Ectodermal cell (in vitro differentiated cells): ENCODE measurements around the gene CBX1.
"Not testable (repeated sequence)": the region's sequence is repeated elsewhere in the genome, so short reads cannot be mapped to it uniquely, and the experiment has no call there.

ENCODE experiments used
- H3K27ac ChIP-seq: 2 replicates; pipeline ENCODE4 v1.7.0; 2013; ENCODE audit warnings: mild to moderate bottlenecking, low read depth, low read length; ENCODE audit not compliant: insufficient read depth, poor library complexity, severe bottlenecking
- H3K27me3 ChIP-seq: 2 replicates; pipeline ENCODE4 v1.7.0; 2013; ENCODE audit warnings: mild to moderate bottlenecking, low read length; ENCODE audit not compliant: insufficient read depth, control insufficient read depth, poor library complexity, severe bottlenecking
- H3K36me3 ChIP-seq: one replicate; pipeline ENCODE4 v1.7.0; 2013; ENCODE audit warnings: low read length; ENCODE audit not compliant: control insufficient read depth, insufficient read depth
- H3K4me1 ChIP-seq: one replicate; pipeline ENCODE4 v1.7.0; 2013; ENCODE audit warnings: low read length; ENCODE audit not compliant: control insufficient read depth, insufficient read depth
- H3K4me3 ChIP-seq: 2 replicates; pipeline ENCODE4 v1.7.0; 2013; ENCODE audit warnings: low read depth, low read length, control low read depth; ENCODE audit not compliant: insufficient read depth
- H3K9me3 ChIP-seq: 2 replicates; pipeline ENCODE4 v1.7.0; 2013; ENCODE audit warnings: mild to moderate bottlenecking, low read length, moderate library complexity; ENCODE audit not compliant: control insufficient read depth
- WGBS, 2 experiments: methylation state at CpG; one replicate each; pipeline ENCODE4 v1.1.7; 2013; ENCODE audit warnings: missing lambda C conversion rate in 2 of 2; 5-methylcytosine and 5-hydroxymethylcytosine counted together

CBX1 gene

GRCh38 chr17:48046296-48046695, 55.0 kb downstream of the CBX1 start:
- peaks cover 25% of the 10 kb centered on the region for H3K4me1 ChIP-seq
- 96 to 97% methylated on average over 7 of the region's 7 CpGs for WGBS, 2 experiments
- no peaks in the 10 kb centered on the region for H3K27me3 ChIP-seq
- H3K27ac ChIP-seq = no peak overlapping the region
- H3K9me3 ChIP-seq = no peaks in the 10 kb centered on the region
- H3K4me3 ChIP-seq = no peak overlapping the region
- peaks cover 9% of the 10 kb centered on the region for H3K36me3 ChIP-seq

DNA sequence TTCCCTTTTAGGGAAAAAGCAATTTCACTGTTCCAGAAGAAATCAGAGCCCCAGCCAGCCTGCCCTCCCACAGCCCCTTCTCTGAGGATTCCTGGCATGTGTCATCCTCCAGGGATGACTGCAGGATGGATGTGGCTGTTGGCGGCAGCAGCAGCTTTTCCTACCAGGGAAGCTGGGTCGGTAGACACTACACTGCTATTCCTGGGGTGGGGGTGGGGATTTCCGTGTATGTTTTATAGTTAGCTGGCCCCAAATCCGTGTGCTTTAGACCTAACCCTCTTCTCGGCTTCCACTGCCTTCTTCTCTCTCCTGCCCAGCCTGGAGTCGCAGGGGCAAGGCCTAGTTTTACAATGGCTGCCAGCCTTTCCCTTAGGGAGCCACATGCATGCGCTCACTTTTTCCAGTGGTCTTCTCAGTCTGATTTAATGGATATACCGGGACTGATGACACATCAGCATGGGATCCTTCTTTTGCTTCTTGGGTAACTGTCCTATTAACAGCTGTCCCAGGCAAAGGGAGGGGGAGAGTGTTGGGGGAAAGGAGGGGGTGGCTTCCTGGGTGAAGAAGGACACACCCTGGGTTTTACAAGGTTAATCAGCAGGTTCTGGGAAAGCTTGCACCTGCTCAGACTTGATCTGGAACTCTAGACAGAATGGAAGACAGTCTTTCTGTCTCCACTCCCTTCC, 55.8 kb downstream of the CBX1 start:
- Histone ChIP-seq H3K27me3 (no peaks in the 10 kb centered on the region), H3K4me1 (peaks cover 17% of the 10 kb centered on the region), H3K27ac (no peak overlapping the region), H3K4me3 (no peak overlapping the region), H3K9me3 (no peaks in the 10 kb centered on the region), H3K36me3 (peaks cover under 1% of the 10 kb centered on the region)
- 73 to 74% methylated on average over 8 of the region's 8 CpGs for WGBS, 2 experiments

- Histone ChIP-seq H3K4me3 (no peak overlapping the region), H3K4me1 (peaks cover 11% of the 10 kb centered on the region), H3K9me3 (no peaks in the 10 kb centered on the region), H3K27me3 (no peaks in the 10 kb centered on the region), H3K36me3 (no peaks in the 10 kb centered on the region), H3K27ac (no peak overlapping the region)
- WGBS, 2 experiments = 88 to 96% methylated on average over 4 of the region's 4 CpGs
These were observed 56.4 kb downstream of the CBX1 start for GRCh38 chr17:48044851-48045250.

GRCh38 chr17:48043176-48043575, 58.1 kb downstream of the CBX1 start:
- Histone ChIP-seq H3K27ac (no peak overlapping the region), H3K9me3 (no peaks in the 10 kb centered on the region), H3K4me3 (no peak overlapping the region), H3K27me3 (peaks cover 13% of the 10 kb centered on the region), H3K4me1 (peaks cover 7% of the 10 kb centered on the region), H3K36me3 (no peaks in the 10 kb centered on the region)
- 92% methylated on average over 2 of the region's 2 CpGs for WGBS, 2 experiments

DNA sequence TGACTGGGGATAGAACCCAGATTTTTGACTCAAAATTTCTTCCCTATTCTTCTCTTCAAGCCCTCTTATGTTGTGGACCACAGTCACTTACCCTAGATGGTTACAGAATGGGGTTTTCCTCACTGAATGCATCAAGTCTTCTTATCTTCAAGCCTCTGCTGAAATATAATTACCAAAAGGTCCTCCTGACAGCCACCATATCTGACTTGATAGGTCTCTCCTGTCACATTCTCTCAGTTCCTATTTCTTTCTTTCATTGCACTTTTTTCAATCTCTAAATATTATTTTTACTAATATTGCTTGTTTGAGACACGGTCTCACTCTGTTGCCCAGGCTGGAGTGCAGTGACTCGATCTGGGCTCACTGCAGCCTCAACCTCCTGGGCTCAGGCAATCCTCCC, 62.6 kb downstream of the CBX1 start:
- H3K9me3 ChIP-seq = peaks cover 2% of the 10 kb centered on the region
- peaks cover 36% of the 10 kb centered on the region for H3K27me3 ChIP-seq
- H3K4me3 ChIP-seq = no peak overlapping the region
- WGBS, 2 experiments = 87 to 90% methylated on average over 2 of the region's 2 CpGs
- H3K27ac ChIP-seq = no peak overlapping the region
- H3K36me3 ChIP-seq = no peaks in the 10 kb centered on the region
- no peaks in the 10 kb centered on the region for H3K4me1 ChIP-seq

GRCh38 chr17:48037838-48038323, 63.4 kb downstream of the CBX1 start:
- H3K9me3 ChIP-seq = peaks cover 2% of the 10 kb centered on the region
- no peaks in the 10 kb centered on the region for H3K36me3 ChIP-seq
- H3K4me3 ChIP-seq = no peak overlapping the region
- H3K27me3 ChIP-seq = peaks cover 36% of the 10 kb centered on the region
- WGBS, 2 experiments = 9% methylated on average over 19 of the region's 19 CpGs
- no peak overlapping the region for H3K27ac ChIP-seq
- H3K4me1 ChIP-seq = no peaks in the 10 kb centered on the region

DNA sequence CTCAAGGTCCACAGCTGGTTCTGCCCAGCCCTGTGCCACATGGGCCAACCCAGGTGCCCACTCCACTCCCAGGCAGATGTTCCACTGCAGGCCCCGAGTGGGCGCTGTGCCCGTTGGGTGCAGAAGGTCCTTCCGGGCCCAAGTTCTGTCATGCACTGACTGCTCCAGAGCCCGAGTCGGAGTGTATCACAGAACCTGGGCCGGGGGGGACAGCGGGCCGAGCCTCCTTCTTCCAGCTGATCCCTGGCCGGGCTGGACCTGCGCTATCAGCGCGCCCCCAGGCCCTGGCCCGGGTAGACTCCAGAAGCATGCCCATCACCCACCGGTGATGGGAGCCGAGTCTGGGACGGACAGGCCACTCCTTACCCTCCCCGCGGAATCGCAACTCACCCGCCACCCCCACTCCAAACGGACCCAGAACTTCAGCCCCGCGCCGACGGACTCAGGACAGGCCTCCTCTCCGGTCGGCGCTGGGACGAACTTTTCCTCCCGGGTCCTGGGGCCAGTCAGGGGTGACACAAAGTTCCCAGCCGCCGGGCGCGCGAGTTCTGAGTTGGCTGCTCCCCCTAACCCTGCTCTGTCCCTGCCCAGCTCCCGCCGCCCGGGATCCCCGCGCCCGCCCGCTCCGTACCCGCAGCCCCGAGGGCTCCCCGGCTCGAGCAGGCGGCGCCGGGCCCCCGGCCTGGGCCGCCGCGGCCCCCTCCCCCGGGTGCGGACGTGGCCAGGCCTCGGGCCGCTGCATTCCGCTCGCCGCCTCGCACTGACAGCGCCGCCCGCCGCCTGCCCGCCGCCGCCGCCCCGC, 64.0 kb downstream of the CBX1 start, which contains the start of gene COPZ2:
Gene COPZ2, minus strand, starts transcription at position 762 of the 802 bp plus-strand sequence. Its CDS starts 20 bp downstream, at position 742.
- H3K27me3 ChIP-seq = peaks cover 36% of the 10 kb centered on the region
- no peak within 1 kb of the TSS for H3K27ac ChIP-seq
- peaks cover 2% of the 10 kb centered on the region for H3K9me3 ChIP-seq
- H3K4me1 ChIP-seq = no peaks in the 10 kb centered on the region
- H3K36me3 ChIP-seq = no peaks in the 10 kb centered on the region
- WGBS, 2 experiments = 8 to 9% methylated on average over 73 of the region's 73 CpGs
- H3K4me3 ChIP-seq = peak within 1 kb of the TSS; percentile 46

GRCh38 chr17:48036693-48037035, 64.6 kb downstream of the CBX1 start:
- H3K36me3 ChIP-seq = no peaks in the 10 kb centered on the region
- WGBS, 2 experiments = 75 to 82% methylated on average over 6 of the region's 6 CpGs
- no peak overlapping the region for H3K27ac ChIP-seq
- H3K4me1 ChIP-seq = no peaks in the 10 kb centered on the region
- peak overlapping the region; percentile 46 for H3K4me3 ChIP-seq
- peaks cover 40% of the 10 kb centered on the region for H3K27me3 ChIP-seq
- H3K9me3 ChIP-seq = peaks cover 2% of the 10 kb centered on the region

GRCh38 chr17:48034734-48035133, 66.5 kb downstream of the CBX1 start:
- not testable (repeated sequence) for H3K36me3 ChIP-seq, H3K27ac ChIP-seq, H3K4me3 ChIP-seq, H3K4me1 ChIP-seq, H3K9me3 ChIP-seq
- H3K27me3 ChIP-seq = peaks cover 40% of the 10 kb centered on the region
- 85 to 87% methylated on average over 11 to 12 of the region's 12 CpGs for WGBS, 2 experiments

GRCh38 chr17:48031966-48032365, 69.3 kb downstream of the CBX1 start:
- 86% methylated on average over 6 of the region's 6 CpGs for WGBS, 2 experiments
- Histone ChIP-seq H3K27me3 (peaks cover 16% of the 10 kb centered on the region), H3K27ac (no peak overlapping the region), H3K9me3 (peaks cover 2% of the 10 kb centered on the region), H3K4me1 (peaks cover under 1% of the 10 kb centered on the region), H3K36me3 (no peaks in the 10 kb centered on the region), H3K4me3 (no peak overlapping the region)
